DMS153 treated with DMSO at 0.1 percent for 48 hours (cell line): ENCODE data around the gene NDUFAF7.
A peak's percentile ranks its signal among the peaks of the same experiment; 100 is the strongest.
"Not testable (repeated sequence)": the region's sequence is repeated elsewhere in the genome, so short reads cannot be mapped to it uniquely, and the experiment has no call there.

Source experiments
- DNase-seq: peaks from one replicate; lab custom pipeline; 2025; ENCODE audit not compliant: unreplicated experiment; lab: John Stamatoyannopoulos, UW

Gene NDUFAF7

GRCh38 chr2:37211939-37212338 lies 19.5 kb upstream of the NDUFAF7 start:
- no peak for DNase-seq

- no peak for DNase-seq
These were observed 16.2 kb upstream of the NDUFAF7 start for GRCh38 chr2:37215250-37215649.

- DNase-seq = no peak
These were observed 12.4 kb upstream of the NDUFAF7 start for GRCh38 chr2:37219046-37219445.

- no peak for DNase-seq
These were observed 8.3 kb upstream of the NDUFAF7 start for GRCh38 chr2:37223131-37223530.

GRCh38 chr2:37224063-37224462 lies 7.4 kb upstream of the NDUFAF7 start:
- DNase-seq = no peak

- DNase-seq = not testable (repeated sequence)
These were observed 6.3 kb upstream of the NDUFAF7 start for GRCh38 chr2:37225129-37225528.

GRCh38 chr2:37226863-37227262 lies 4.6 kb upstream of the NDUFAF7 start:
- DNase-seq = no peak

GRCh38 chr2:37228788-37229187 lies 2.7 kb upstream of the NDUFAF7 start:
- DNase-seq = no peak

GRCh38 chr2:37230581-37230980 lies 877 bp upstream of the NDUFAF7 start:
- DNase-seq = no peak

GRCh38 chr2:37232131-37232933 lies 874 bp downstream of the NDUFAF7 start:
- DNase-seq = no peak

GRCh38 chr2:37243435-37243834 lies 12.0 kb downstream of the NDUFAF7 start:
- DNase-seq = no peak

- DNase-seq = no peak
These were observed 12.6 kb downstream of the NDUFAF7 start for GRCh38 chr2:37244017-37244416.

GRCh38 chr2:37244755-37245154 lies 13.3 kb downstream of the NDUFAF7 start:
- DNase-seq = no peak

- DNase-seq = no peak
These were observed 14.7 kb downstream of the NDUFAF7 start for GRCh38 chr2:37246205-37246604.

- DNase-seq = no peak
These were observed 19.6 kb downstream of the NDUFAF7 start for GRCh38 chr2:37250869-37251740.

GRCh38 chr2:37262522-37262921 lies 31.1 kb downstream of the NDUFAF7 start:
- no peak for DNase-seq

GRCh38 chr2:37263839-37264238 lies 32.4 kb downstream of the NDUFAF7 start:
- DNase-seq = no peak

GRCh38 chr2:37267685-37268084 lies 36.2 kb downstream of the NDUFAF7 start:
- DNase-seq = no peak

- peak; percentile 13 for DNase-seq
These were observed 36.7 kb downstream of the NDUFAF7 start for GRCh38 chr2:37268111-37268510.

- DNase-seq = no peak
These were observed 40.1 kb downstream of the NDUFAF7 start for GRCh38 chr2:37271376-37272067.

GRCh38 chr2:37274359-37274965 lies 43.0 kb downstream of the NDUFAF7 start:
- DNase-seq = no peak
